SH-SY5Y (cell line): ENCODE results near the gene MEIKIN.

Experiments used
- GATA2 ChIP-seq: IDR thresholded peaks from 2 replicates; pipeline ENCODE4 v1.6.1; 2011; ENCODE audit warnings: mild to moderate bottlenecking, low read depth, low read length
- GATA3 ChIP-seq: IDR thresholded peaks from 2 replicates; pipeline ENCODE4 v1.6.1; 2011; ENCODE audit warnings: low read depth, mild to moderate bottlenecking, low read length, moderate library complexity

- TF ChIP-seq GATA3 (no peak), GATA2 (no peak)
These were observed 48.2 kb upstream of the MEIKIN start for GRCh38 chr5:131993676-131994075.
